ENCODE measurements around the gene GRIA4.

GRCh38 chr11:105789579-105790420 is 179.9 kb downstream of the GRIA4 start:
- TF ChIP-seq CTCF (IDR thresholded peaks at IDR 0.05), result no peak
- no peak for TF ChIP-seq POLR2A (IDR thresholded peaks at IDR 0.05)

All from heart left ventricle (tissue), 13 donors.